K562 (cell line): Measurements from ENCODE around the gene HYOU1. TPM values are rescaled to one million over a fixed set of nuclear protein-coding genes. Genes with fewer than 3 reads are reported as not detected.
A peak's percentile ranks its signal among the peaks of the same experiment; 100 is the strongest.

Source experiments
- CTCF ChIP-seq, 3 experiments: IDR thresholded peaks in 2 of 3; conservative IDR thresholded peaks in 1 of 3; 2 replicates each; pipeline ENCODE4 v1.5.1; 2011 to 2012; ENCODE audit warnings: low read length in 3 of 3, mild to moderate bottlenecking in 3 of 3, control low read depth in 2 of 3, improper control_type of control experiment in 1 of 3, inconsistent platforms in 1 of 3, low read depth in 1 of 3, mixed read lengths in 1 of 3, moderate library complexity in 1 of 3; ENCODE audit not compliant: insufficient read depth in 2 of 3
- HDAC3 ChIP-seq: fragments of 450-650 bp; IDR thresholded peaks from 2 replicates; pipeline ENCODE4 v1.6.1; 2018; ENCODE audit warnings: borderline replicate concordance, mild to moderate bottlenecking, moderate library complexity; ENCODE audit not compliant: partially characterized antibody
- LEF1 ChIP-seq: fragments of 450-650 bp; IDR thresholded peaks from 2 replicates; pipeline ENCODE4 v1.6.1; 2016; ENCODE audit warnings: mild to moderate bottlenecking
- MGA ChIP-seq: fragments of 450-650 bp; IDR thresholded peaks from 2 replicates; pipeline ENCODE4 v1.6.1; 2016; ENCODE audit warnings: mild to moderate bottlenecking, moderate library complexity
- MLLT1 ChIP-seq, 2 experiments: fragments of 450-650 bp; IDR thresholded peaks; 2 replicates each; pipeline ENCODE4 v1.6.1; 2016
- NONO ChIP-seq, 2 experiments: fragments of 200-400 bp in 1 of 2; fragments of 450-650 bp in 1 of 2; formaldehyde crosslinking in 1 of 2; IDR thresholded peaks; 2 replicates each; pipeline ENCODE4 v1.6.1; 2017; ENCODE audit warnings: low read depth in 2 of 2, mild to moderate bottlenecking in 2 of 2, moderate library complexity in 2 of 2, low read length in 1 of 2
- POLR2A ChIP-seq: fragments of 450-650 bp; conservative IDR thresholded peaks from 2 replicates; pipeline ENCODE4 v1.6.1; 2016
- ZFPM2 ChIP-seq: fragments of 250-450 bp; sonication (Bioruptor Pico); IDR thresholded peaks from 2 replicates; pipeline ENCODE4 v1.5.1; 2022; ENCODE audit warnings: mild to moderate bottlenecking
- ZNF124 ChIP-seq: sonication (generic); formaldehyde crosslinking; IDR thresholded peaks from 2 replicates; pipeline ENCODE4 v1.8.1; 2022; ENCODE audit warnings: missing genetic modification reagents
- ZNF217 ChIP-seq: sonication (generic); formaldehyde crosslinking; IDR thresholded peaks from 2 replicates; pipeline ENCODE4 v1.8.0; 2022; ENCODE audit warnings: mild to moderate bottlenecking, missing genetic modification reagents
- polyA plus RNA-seq, 8 experiments: library from polyadenylated mRNA; depleted of rRNA in 4 of 8; stranded (reverse) in 5 of 8; unstranded in 3 of 8; fragments of >200 nt; fragmentation: Nextera tagmentation in 2 of 8; fragmentation: Illumina TruSeq in 1 of 8; extraction: Ambion mirVana in 2 of 8; extraction: Trizol in 1 of 8; gene quantifications; 2 replicates each; pipeline versions ENCODE4 v1.2.1 to v1.2.3, GENCODE V29; 2011 to 2014; ENCODE audit warnings: inconsistent platforms in 1 of 8, missing spikeins in 1 of 8
- total RNA-seq, 7 experiments: library from RNA; depleted of rRNA in 6 of 7; stranded (reverse); fragments of >200 nt in 6 of 7; fragmentation: Illumina TruSeq in 2 of 7; extraction: Trizol in 2 of 7; gene quantifications; 2 replicates each; pipeline versions ENCODE4 v1.2.1 to v1.2.3, GENCODE V29; 2011 to 2021; ENCODE audit warnings: low replicate concordance in 1 of 7

The HYOU1 gene
- total and polyA plus RNA-seq, 9 of the 15 experiments (the other 6 are each of a cell fraction or from before 2014, with no cell fraction given): 19.5 to 197 (median 128) TPM

- TF ChIP-seq MLLT1 (IDR thresholded peaks at IDR 0.05): no peak; a peak in 1 of 4 replicates
- peak; percentile 5 to 67; a peak in 1 of 4 replicates for TF ChIP-seq NONO (IDR thresholded peaks at IDR 0.05; ENCODE audit: low read depth in 2 of 2, low read length in 1 of 2)
- TF ChIP-seq POLR2A: peak; percentile 85
- 0 out of 2 replicates have a peak, but pooled peaks have one; percentile 30 for TF ChIP-seq LEF1
- no peak for TF ChIP-seq ZNF124 (CRISPR knock-in tag)
- TF ChIP-seq ZNF217 (CRISPR knock-in tag): no peak
- no peak; the same call in 1 of the 2 replicates for TF ChIP-seq MGA
- peak; percentile 37 for TF ChIP-seq HDAC3
- peak; percentile 51 to 71 (median 54) for TF ChIP-seq CTCF (IDR thresholded peaks at IDR 0.05 in 2 of 3, conservative IDR thresholded peaks at IDR 0.05 in 1 of 3; ENCODE audit: insufficient read depth in 2 of 3, low read depth in 1 of 3, low read length in 3 of 3)
- no peak for TF ChIP-seq ZFPM2
Measured at GRCh38 chr11:119057000-119057769, at the start of gene HYOU1 (continued).
